GM21825 (cell line): ENCODE results near the gene INSIG2.
A peak's percentile ranks its signal among the peaks of the same experiment; 100 is the strongest.

ENCODE experiments used
- ATAC-seq: cut with Tn5 transposase; IDR thresholded peaks from one replicate; pipeline ENCODE4 v1.9.1; 2021; ENCODE audit warnings: mild to moderate bottlenecking, moderate library complexity; ENCODE audit not compliant: unreplicated experiment

The INSIG2 gene

GRCh38 chr2:118088051-118089024, at the start of gene INSIG2:
TSS of gene INSIG2 (plus strand) at chr2:118088471. CDS start at chr2:118096557, 8,086 bp downstream.
- ATAC-seq = peak; percentile 97

GRCh38 chr2:118040891-118041290, 47.4 kb upstream of the INSIG2 start:
- ATAC-seq = no peak

- ATAC-seq = no peak
Observed at GRCh38 chr2:118044103-118044716, 44.1 kb upstream of the INSIG2 start.

GRCh38 chr2:118044854-118045253, 43.4 kb upstream of the INSIG2 start:
- no peak for ATAC-seq

- ATAC-seq = no peak
Observed at GRCh38 chr2:118045286-118045685, 43.0 kb upstream of the INSIG2 start.

GRCh38 chr2:118046634-118047210, 41.5 kb upstream of the INSIG2 start:
- no peak for ATAC-seq

- ATAC-seq = no peak
Observed at GRCh38 chr2:118047380-118047826, 40.9 kb upstream of the INSIG2 start.

- ATAC-seq = no peak
Observed at GRCh38 chr2:118048401-118048800, 39.9 kb upstream of the INSIG2 start.

GRCh38 chr2:118049140-118049815, 39.0 kb upstream of the INSIG2 start:
- peak; percentile 18 for ATAC-seq

- peak; percentile 54 for ATAC-seq
Observed at GRCh38 chr2:118049816-118050140, 38.5 kb upstream of the INSIG2 start.

- no peak for ATAC-seq
Observed at GRCh38 chr2:118050386-118050785, 37.9 kb upstream of the INSIG2 start.

- ATAC-seq = no peak
Observed at GRCh38 chr2:118050974-118051373, 37.3 kb upstream of the INSIG2 start.

- ATAC-seq = no peak
Observed at GRCh38 chr2:118051826-118052358, 36.4 kb upstream of the INSIG2 start.

GRCh38 chr2:118052474-118052873, 35.8 kb upstream of the INSIG2 start:
- ATAC-seq = no peak

GRCh38 chr2:118053681-118054080, 34.6 kb upstream of the INSIG2 start:
- no peak for ATAC-seq

GRCh38 chr2:118054213-118055008, 33.9 kb upstream of the INSIG2 start:
- no peak for ATAC-seq

GRCh38 chr2:118055512-118056164, 32.6 kb upstream of the INSIG2 start:
- peak; percentile 84 for ATAC-seq

- peak; percentile 81 for ATAC-seq
Observed at GRCh38 chr2:118056165-118056534, 32.1 kb upstream of the INSIG2 start.

- no peak for ATAC-seq
Observed at GRCh38 chr2:118056801-118057200, 31.5 kb upstream of the INSIG2 start.

GRCh38 chr2:118058951-118059350, 29.3 kb upstream of the INSIG2 start:
- no peak for ATAC-seq
